GM19455 (cell line): ENCODE results near the gene TCP11X2.
"Not testable (repeated sequence)": the region's sequence is repeated elsewhere in the genome, so short reads cannot be mapped to it uniquely, and the experiment has no call there.

Source experiments
- ATAC-seq: cut with Tn5 transposase; IDR thresholded peaks from one replicate; pipeline ENCODE4 v1.9.1; 2021; ENCODE audit not compliant: unreplicated experiment

TCP11X2 gene

DNA sequence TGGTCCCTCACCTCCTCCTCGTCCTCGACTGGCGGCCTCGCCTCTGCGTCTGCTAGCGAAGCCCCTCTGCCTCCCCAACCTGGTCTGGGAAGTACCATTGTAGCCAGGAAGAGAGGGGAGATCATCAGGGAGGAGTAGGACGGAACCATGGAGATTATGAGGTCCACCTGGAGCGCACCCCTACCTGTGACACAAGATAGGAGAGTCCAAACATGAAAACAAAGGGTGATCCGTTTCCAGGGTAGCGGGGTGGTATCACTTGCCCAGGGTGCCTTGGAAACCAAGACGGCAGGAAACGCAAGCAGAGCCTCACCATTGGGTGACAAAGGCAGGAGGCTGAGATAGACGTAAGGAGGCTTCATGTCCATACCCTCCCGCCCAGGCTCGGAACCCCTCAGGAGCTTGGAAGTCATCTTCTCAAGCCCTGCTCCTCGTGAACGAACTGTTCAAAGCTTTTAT lies at the start of gene TCP11X2:
TSS of gene TCP11X2 (minus strand) at position 51 of the 459 bp plus-strand sequence.
- ATAC-seq: not testable (repeated sequence)

DNA sequence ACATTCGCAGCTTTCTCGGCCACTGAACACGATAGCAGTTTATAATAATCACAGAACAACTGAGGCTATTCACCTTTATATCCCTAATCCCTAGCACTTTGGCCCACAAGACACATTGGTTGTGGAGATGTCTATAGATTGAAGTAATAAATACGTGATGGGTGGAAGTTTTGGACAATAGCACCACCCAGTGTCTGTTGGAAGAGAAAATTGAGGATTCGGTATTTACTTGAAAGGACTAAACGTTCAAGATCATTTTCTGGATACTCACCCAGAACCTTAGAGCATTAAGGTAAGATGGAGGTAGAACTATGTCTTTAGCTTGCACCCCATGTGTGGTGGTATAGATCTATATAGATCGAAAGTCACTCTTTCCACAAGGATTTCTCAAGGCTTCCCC lies 45.7 kb upstream of the TCP11X2 start:
- ATAC-seq: no peak

DNA sequence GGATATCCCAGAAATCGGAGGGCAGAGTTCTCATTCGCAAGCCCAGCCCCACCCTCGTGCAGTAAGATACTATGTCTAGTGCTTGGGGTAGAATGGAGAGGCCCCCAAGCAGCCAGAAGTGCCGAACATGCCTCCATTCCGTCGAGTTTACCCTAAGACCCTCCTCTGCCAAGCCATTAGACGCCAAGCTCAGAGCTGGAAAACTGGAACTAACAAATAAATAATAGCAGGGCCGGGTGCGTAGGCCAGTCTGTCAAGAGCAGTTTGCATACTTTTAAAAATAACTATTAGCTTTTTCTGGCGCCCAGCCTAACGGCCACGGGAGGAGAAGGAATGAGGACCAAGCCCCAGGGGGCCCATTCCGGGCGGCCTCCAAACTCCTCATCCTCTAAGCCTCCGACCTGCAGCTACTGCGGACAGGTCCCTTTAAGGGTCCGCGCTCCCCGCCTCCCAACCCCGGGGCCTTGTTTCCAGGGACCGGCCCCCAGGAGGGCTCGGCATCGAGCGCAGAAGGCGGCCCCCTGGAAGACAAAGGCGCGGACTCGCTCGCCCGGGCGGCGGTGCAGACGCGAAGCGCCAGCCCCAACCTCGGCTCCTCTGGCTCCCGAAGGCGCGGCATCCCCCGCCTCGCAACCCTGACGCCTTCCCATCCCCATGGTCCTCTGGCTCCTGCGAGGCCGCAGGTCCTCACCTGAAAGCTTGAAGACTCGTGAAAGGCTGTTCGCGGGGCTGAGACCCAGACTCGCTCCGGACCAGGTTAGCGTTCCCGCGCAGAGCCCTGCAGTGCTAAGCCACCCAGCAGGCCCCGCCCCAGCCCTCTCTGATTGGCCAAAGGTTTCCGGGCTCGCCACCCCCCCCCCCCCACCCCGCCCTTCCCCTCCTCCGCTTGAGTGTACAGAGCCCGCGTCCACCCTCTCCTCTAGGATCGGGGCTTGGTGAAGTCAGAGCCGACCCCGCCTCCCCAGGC lies 44.6 kb upstream of the TCP11X2 start, which contains the start of gene TMSB15A:
TSS of gene TMSB15A (minus strand) at position 765 of the 967 bp plus-strand sequence.
- peak; percentile 95 for ATAC-seq

DNA sequence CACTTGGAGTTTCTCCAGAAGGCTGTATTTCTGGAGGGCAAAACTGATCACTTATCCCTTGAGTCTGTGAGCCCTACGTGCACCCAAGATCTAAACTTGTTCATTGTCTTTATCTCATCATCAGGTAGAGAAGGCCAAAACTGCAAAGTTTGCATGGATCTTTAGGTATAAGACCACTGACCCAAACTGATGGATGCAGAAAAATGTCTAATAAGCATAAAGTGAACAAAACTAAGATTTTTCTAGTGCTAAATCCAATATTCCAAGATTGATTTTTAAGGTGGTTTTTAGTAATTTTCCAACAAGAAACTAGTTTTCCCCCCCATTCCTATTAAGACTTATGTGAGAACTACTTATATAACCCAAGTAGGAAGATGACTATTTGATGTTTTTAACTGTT lies 42.9 kb upstream of the TCP11X2 start:
- ATAC-seq: no peak

DNA sequence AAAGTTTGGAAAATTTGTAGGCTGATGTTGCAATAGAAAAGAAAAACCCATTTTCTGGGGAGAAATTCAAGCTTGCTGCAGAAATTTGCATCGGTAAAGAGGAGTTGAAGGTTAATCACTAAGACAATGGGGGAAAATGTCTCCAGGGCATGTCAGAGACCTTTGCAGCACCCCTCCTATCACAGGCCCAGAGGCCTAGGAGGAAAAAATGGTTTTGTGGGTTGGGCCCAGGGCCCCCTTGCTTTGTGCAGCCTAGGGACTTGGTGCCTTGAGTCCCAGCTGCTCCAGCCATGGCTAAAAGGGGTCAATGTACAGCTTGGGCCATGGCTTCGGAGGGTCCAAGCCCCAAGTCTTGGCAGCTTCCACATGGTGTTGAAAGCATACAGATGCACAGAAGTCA lies 27.1 kb upstream of the TCP11X2 start:
- ATAC-seq: no peak

DNA sequence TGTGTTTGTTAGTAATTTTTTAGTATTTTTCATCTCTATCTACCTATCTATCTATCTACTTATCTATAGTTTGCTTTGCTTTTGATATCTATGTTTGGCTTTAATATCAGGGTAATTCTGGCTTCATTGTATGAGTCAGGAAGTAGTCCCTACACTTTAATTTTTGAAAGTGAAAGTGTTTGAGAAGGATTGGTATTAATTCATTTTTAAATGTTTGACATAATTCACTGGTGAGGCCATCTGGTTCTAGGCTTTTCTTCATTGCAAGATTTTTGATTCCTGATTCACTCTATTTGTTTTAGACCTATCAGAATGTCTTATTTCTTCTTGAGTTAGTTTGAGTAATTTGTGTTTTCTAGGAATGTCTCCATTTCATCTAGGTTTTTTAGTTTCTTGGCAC lies 20.2 kb upstream of the TCP11X2 start:
- ATAC-seq: no peak

DNA sequence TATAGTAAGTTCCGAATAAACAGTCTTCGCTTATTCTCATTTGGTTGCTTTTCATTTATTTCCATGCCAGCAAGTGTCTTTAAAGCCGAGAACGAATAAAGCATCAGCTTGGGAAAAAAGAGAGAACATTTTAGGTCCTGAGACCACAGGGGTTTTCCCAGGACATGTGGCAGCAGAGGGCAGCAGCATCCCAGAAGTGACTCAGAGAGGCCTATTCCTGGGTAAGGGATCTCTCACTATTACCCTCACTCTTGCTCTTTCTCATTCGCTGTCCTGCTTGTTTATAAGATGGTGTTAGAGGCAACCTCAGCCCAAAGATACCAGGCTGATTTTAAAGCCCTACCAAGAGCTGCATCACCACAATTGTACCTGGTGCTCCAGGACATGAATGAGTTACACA lies 7.2 kb upstream of the TCP11X2 start:
- not testable (repeated sequence) for ATAC-seq

DNA sequence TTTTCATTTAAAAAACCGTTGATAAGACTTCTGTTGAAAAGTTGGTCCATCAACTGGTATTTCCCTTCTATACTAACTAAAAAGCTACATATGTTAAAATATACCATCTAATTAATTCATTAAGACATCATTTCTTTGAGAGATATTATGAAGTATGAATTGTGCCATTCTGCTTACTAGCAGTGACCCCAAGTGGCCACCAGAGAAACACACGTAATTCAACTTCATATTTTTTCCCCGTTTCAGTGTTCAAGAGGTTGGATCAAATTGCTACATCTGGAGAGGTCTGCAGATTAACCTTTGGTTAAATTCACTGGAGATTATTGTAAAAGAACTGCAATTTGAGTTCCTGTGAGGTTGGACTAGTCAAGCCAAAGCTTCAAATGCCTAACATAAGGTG lies 1.4 kb downstream of the TCP11X2 start:
- ATAC-seq: not testable (repeated sequence)

DNA sequence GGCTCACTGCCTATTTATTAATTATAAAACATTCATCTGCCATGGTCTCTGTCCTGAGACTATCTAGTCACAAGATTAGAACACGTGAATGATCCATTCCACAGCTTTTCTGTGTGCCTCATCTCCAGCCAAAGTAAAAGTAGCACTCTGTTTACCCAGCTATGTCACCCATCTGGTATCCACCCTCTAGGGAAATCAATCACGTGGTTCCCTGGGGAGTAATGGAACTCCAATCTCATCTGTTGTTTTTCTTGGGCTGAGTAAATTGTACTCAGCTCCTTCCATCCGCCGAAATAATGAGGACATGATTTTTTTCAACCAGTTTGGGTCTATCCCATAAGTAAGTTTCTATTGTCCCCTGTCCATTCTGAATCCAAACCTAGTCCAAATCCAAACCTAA lies 13.0 kb downstream of the TCP11X2 start:
- not testable (repeated sequence) for ATAC-seq

DNA sequence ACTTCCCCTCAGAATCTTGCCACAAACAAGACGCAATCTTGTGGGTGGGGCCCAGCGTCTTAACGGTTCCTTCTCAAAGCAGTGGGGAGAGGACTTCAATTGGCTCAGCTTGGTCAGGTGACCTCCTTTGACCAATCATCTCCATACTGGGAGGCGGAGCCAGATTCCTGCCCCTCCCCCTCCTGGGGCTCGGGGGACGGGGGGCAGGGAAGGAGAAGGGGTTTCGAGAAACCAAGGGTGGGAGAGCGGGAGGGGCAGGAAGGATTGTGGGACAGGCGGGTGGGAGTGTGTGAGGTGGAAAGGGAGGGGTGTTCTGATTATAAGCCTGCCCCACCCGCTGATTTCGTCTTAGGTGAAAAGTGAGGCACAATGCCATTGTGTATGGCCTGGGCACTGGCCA lies 31.7 kb downstream of the TCP11X2 start, which contains the start of gene NXF2B:
TSS of gene NXF2B (minus strand) at position 101 of the 400 bp plus-strand sequence. CDS start 59,972 bp downstream, outside the sequence.
- ATAC-seq: not testable (repeated sequence)

DNA sequence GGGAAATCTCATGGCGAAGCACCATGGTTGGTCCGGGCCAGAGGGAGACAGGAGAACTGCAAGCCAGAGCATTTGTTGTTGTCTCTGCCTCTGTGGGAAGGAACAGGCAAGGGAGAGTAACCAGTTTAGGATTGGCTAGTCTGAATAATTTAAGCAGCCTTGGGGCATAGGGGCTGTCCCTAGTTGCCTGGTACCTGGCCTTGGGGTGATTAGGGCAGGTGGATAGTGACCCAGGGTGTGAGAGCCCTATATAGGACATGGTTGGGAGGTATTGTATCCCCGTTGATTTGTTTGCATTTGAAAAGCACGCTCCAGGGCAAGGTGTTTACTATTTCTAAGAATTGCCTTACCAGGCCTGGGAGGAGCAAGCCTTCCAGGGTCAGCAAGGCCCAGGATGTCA lies 57.1 kb downstream of the TCP11X2 start:
- ATAC-seq: not testable (repeated sequence)
